RWPE1 (cell line): ENCODE data around the gene ZNF423.

Source experiments
- CTCF ChIA-PET: fragments of 350-600 bp; sonication (Branson Sonifier 250); formaldehyde crosslinking; extraction: SDS; loops from one replicate; lab custom pipeline; 2021; lab: Yijun Ruan, JAX
- POLR2A ChIA-PET: fragments of 400-600 bp; formaldehyde crosslinking; extraction: SDS; loops from one replicate; lab custom pipeline; 2020; ENCODE audit warnings: antibody characterized with exemption; ENCODE audit not compliant: low non-redundant PET; lab: Yijun Ruan, JAX
- DNase-seq: peaks from one replicate; pipeline ENCODE4 v3.0.0; 2012; ENCODE audit warnings: low spot score
- H3K27ac ChIP-seq: fragments of 450-650 bp; 2 replicates; pipeline ENCODE4 v1.5.1; 2017
- CTCF ChIP-seq: fragments of 450-650 bp; conservative IDR thresholded peaks from 2 replicates; pipeline ENCODE4 v1.5.1; 2017; ENCODE audit warnings: low read depth, mild to moderate bottlenecking

ZNF423 gene

DNA sequence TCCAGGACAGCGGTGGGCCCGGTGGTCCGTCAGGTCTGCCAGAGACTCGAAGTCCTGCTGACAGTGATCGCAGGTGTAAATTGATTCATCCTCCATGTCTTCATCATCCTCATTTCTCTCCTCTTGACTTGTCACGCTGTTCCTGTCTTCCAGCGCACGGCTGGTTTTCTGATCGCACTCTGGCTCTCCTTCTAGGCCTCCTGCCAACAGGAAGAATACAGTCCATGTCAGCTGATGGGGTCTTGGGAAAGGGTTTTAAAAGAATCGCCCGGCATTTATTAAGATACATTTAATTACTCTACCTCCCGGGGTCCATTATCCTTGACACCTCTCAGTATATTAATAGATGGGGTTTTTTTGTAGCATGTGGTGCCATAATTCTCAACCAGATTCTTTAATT, 125.1 kb downstream of the ZNF423 start:
- ChIA-PET CTCF (no interaction called here), POLR2A (no interaction called here)
- no peak for DNase-seq
- no peak overlapping the region for H3K27ac ChIP-seq
- TF ChIP-seq CTCF = no peak

DNA sequence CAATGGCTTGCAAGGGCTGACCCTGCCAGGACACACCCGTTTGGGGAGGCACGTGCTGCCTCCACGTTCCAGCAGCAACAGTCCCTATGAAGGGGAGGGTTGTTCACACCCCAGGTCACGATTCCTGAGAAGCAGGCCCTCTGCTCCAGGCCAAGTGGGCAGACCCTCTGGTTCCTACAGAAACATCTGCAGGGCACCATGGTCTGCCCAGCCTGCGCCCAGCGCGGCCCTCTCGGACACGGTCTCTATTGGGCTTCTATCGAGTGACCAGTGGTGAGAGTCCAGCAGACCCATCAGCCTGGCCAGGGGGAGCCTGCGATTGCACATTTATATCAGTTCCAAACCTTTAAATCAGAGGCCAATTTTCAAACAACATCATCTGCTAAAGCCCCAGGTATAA, 128.3 kb downstream of the ZNF423 start:
- ChIA-PET CTCF (no interaction called here), POLR2A (no interaction called here)
- no peak overlapping the region for H3K27ac ChIP-seq
- no peak for DNase-seq
- no peak for TF ChIP-seq CTCF

GRCh38 chr16:49726155-49726554, 129.8 kb downstream of the ZNF423 start:
- no peak for DNase-seq
- ChIA-PET CTCF (no interaction called here), POLR2A (no interaction called here)
- TF ChIP-seq CTCF = no peak
- no peak overlapping the region for H3K27ac ChIP-seq

DNA sequence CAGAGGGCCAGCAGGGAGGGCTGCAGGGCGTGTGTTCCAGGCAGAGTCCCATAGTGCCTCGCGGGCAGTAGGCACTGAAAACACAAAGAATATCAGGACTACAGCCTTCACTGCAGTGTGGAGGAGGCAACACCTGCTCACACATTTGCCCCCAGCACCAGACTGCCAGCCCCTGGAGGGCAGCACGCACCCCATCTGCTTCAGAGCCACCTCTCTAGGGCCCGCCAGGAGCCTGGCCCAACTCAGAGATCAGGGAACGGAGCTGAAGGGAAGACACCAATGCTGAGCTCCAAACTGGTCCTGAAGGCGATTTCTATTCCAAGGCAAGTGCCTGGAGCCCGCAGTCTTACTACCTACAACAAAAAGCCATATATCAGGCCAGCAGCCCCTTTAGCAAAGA, 130.3 kb downstream of the ZNF423 start:
- no peak for DNase-seq
- ChIA-PET CTCF (no interaction called here), POLR2A (no interaction called here)
- H3K27ac ChIP-seq = no peak overlapping the region
- no peak for TF ChIP-seq CTCF

DNA sequence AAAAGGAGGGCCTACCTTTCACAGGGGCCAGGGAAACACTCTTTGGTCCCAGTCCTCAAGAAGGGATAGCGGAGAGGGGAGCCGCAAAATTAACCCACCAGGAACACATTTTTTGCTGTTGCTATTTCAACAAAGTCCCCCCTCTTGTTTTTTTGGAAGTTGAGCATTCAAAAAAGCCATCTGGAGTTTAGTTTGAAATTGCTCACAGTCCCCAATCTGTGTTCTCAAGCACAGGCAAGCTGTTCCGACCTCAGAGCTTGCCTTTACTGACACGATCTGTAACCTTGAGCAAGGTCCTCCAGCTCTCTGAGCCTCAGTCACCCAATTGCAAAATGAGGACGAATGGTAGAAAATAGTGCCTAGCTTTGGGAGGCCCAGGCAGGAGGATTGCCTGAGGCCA, 131.1 kb downstream of the ZNF423 start:
- TF ChIP-seq CTCF = no peak
- no peak overlapping the region for H3K27ac ChIP-seq
- CTCF ChIA-PET = no interaction called here
- no peak for DNase-seq
- POLR2A ChIA-PET = no interaction called here

- TF ChIP-seq CTCF = no peak
- ChIA-PET CTCF (interaction anchor here (0.7 kb wide), 2 partner anchors 8 to 175 kb away, joined by 4 to 5 read pairs; no protein-coding TSS in a partner anchor), POLR2A (no interaction called here)
- no peak for DNase-seq
- no peak overlapping the region for H3K27ac ChIP-seq
These were observed 132.6 kb downstream of the ZNF423 start for GRCh38 chr16:49723310-49723709.

DNA sequence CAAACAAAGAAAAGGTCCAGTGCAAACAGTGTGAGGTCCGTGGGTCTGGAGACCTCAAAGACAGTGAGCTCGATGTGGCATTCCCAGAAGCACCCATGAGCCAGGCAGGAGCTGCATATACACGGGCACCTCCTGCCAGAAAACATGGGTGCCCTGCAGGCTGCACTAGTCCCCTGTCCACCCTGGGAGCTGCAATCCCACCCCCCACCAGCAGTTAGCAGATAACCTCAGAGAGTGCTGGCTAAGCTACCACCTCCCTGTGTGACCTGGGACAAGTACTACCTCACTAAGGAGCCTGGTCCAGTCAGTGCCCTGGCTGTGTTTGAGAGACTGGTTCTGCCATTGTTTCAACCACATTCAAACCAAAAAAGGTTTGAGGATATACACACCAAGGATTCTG, 135.7 kb downstream of the ZNF423 start:
- CTCF ChIA-PET = interaction anchor here (0.7 kb wide), 1 partner anchor 228 kb away, joined by 3 read pairs; no protein-coding TSS in a partner anchor
- no peak for DNase-seq
- H3K27ac ChIP-seq = no peak overlapping the region
- POLR2A ChIA-PET = no interaction called here
- no peak for TF ChIP-seq CTCF
